A549 treated with AZD2906 at 1 μM for 4 hours (cell line): ENCODE measurements around the gene PNO1. TPM values are rescaled to one million over a fixed set of nuclear protein-coding genes. Genes with fewer than 3 reads are reported as not detected.

Source experiments
- total RNA-seq: library from RNA; stranded (reverse); fragments of 200-300 nt; extraction: Qiagen RNA extraction; gene quantifications from 5 replicates; pipeline ENCODE4 v1.2.3, GENCODE V29; 2022

PNO1 gene
- 45.2 to 58.5 TPM (median 49.3 TPM) in 5 replicates for total RNA-seq

GRCh38 chr2:68157402-68158133, at the start of gene PNO1:
PNO1 (plus strand) TSS chr2:68157888; CDS start chr2:68157935, 47 bp downstream.

Other genes starting within 250 kb of the PNO1 start
- 32.4 to 52.9 TPM (median 34.1 TPM) in 5 replicates for gene C1D, start 94.9 kb upstream of the PNO1 start, total RNA-seq
- 51.1 to 67.1 TPM (median 53.1 TPM) in 5 replicates for gene PPP3R1, start 94.6 kb downstream of the PNO1 start, total RNA-seq
- 1.3 to 2.1 TPM (median 1.6 TPM) in 5 replicates for gene CNRIP1, start 162.1 kb downstream of the PNO1 start, total RNA-seq
- gene PLEK, start 207.4 kb downstream of the PNO1 start, total RNA-seq: not detected in 5 replicates